ENCODE data around the gene LPIN2.
"Not testable (repeated sequence)": the region's sequence is repeated elsewhere in the genome, so short reads cannot be mapped to it uniquely, and the experiment has no call there.

LPIN2 gene

GRCh38 chr18:3029215-3029952, 16.4 kb upstream of the LPIN2 start:
- no peaks in the 10 kb centered on the region for H3K36me3 ChIP-seq (ENCODE audit: control insufficient read depth, insufficient read depth, low read length)
- DNase-seq (ENCODE audit: extremely low read depth, insufficient read length) = no peak
- no peak for TF ChIP-seq CTCF (IDR thresholded peaks at IDR 0.05; ENCODE audit: insufficient read depth, low read length, poor library complexity, severe bottlenecking)
- H3K27me3 ChIP-seq (replicated peaks; ENCODE audit: control insufficient read depth, insufficient read depth, low read length) = no peaks in the 10 kb centered on the region
- no peak overlapping the region for H3K4me3 ChIP-seq (replicated peaks; ENCODE audit: low read depth, low read length)

- not testable (repeated sequence) for H3K27me3 ChIP-seq (replicated peaks; ENCODE audit: control insufficient read depth, insufficient read depth, low read length); H3K4me3 ChIP-seq (replicated peaks; ENCODE audit: low read depth, low read length); H3K36me3 ChIP-seq (ENCODE audit: control insufficient read depth, insufficient read depth, low read length); DNase-seq (ENCODE audit: extremely low read depth, insufficient read length)
Measured at GRCh38 chr18:3028115-3028514, 15.2 kb upstream of the LPIN2 start.

- H3K4me3 ChIP-seq (replicated peaks; ENCODE audit: low read depth, low read length) = no peak overlapping the region
- DNase-seq (ENCODE audit: extremely low read depth, insufficient read length) = no peak
Measured at GRCh38 chr18:3027370-3027891, 14.5 kb upstream of the LPIN2 start.

GRCh38 chr18:3025544-3025943, 12.6 kb upstream of the LPIN2 start:
- no peaks in the 10 kb centered on the region for H3K36me3 ChIP-seq (ENCODE audit: control insufficient read depth, insufficient read depth, low read length)
- no peak for DNase-seq (ENCODE audit: extremely low read depth, insufficient read length)
- H3K4me3 ChIP-seq (replicated peaks; ENCODE audit: low read depth, low read length) = no peak overlapping the region
- TF ChIP-seq CTCF (IDR thresholded peaks at IDR 0.05; ENCODE audit: insufficient read depth, low read length, poor library complexity, severe bottlenecking) = no peak
- no peaks in the 10 kb centered on the region for H3K27me3 ChIP-seq (replicated peaks; ENCODE audit: control insufficient read depth, insufficient read depth, low read length)

More at GRCh38 chr18:3027370-3027891, 14.5 kb upstream of the LPIN2 start:
- Histone ChIP-seq H3K27me3 (replicated peaks; ENCODE audit: control insufficient read depth, insufficient read depth, low read length) (no peaks in the 10 kb centered on the region), H3K36me3 (ENCODE audit: control insufficient read depth, insufficient read depth, low read length) (no peaks in the 10 kb centered on the region)
- no peak for TF ChIP-seq CTCF (IDR thresholded peaks at IDR 0.05; ENCODE audit: insufficient read depth, low read length, poor library complexity, severe bottlenecking)

GRCh38 chr18:3023603-3024002, 10.7 kb upstream of the LPIN2 start:
- DNase-seq (ENCODE audit: extremely low read depth, insufficient read length); H3K36me3 ChIP-seq (ENCODE audit: control insufficient read depth, insufficient read depth, low read length); H3K4me3 ChIP-seq (replicated peaks; ENCODE audit: low read depth, low read length); H3K27me3 ChIP-seq (replicated peaks; ENCODE audit: control insufficient read depth, insufficient read depth, low read length): not testable (repeated sequence)

- Histone ChIP-seq H3K36me3 (ENCODE audit: control insufficient read depth, insufficient read depth, low read length) (no peaks in the 10 kb centered on the region), H3K4me3 (replicated peaks; ENCODE audit: low read depth, low read length) (no peak overlapping the region), H3K27me3 (replicated peaks; ENCODE audit: control insufficient read depth, insufficient read depth, low read length) (no peaks in the 10 kb centered on the region)
- DNase-seq (ENCODE audit: extremely low read depth, insufficient read length) = no peak
- TF ChIP-seq CTCF (IDR thresholded peaks at IDR 0.05; ENCODE audit: insufficient read depth, low read length, poor library complexity, severe bottlenecking) = no peak
Measured at GRCh38 chr18:3016585-3017297, 3.8 kb upstream of the LPIN2 start.
